ENCODE data around the gene SULT1A2.

SULT1A2 gene

GRCh38 chr16:28544998-28545397 lies 51.9 kb downstream of the SULT1A2 start:
- POLR2A ChIA-PET: no interaction called here
- TF ChIP-seq CTCF (IDR thresholded peaks at IDR 0.05; ENCODE audit: insufficient read depth, low read length, missing control alignments): no peak
- CTCF ChIA-PET: interaction anchor here (1.7 kb wide), 1 partner anchor 10 kb away, joined by 4 read pairs; no protein-coding TSS in a partner anchor
- no peak for DNase-seq (ENCODE audit: low read depth, low spot score)
- H3K4me3 ChIP-seq (ENCODE audit: low read depth, low read length): no peak overlapping the region

- H3K4me3 ChIP-seq (ENCODE audit: low read depth, low read length): no peak overlapping the region
- no peak for DNase-seq (ENCODE audit: low read depth, low spot score)
- ChIA-PET CTCF (no interaction called here), POLR2A (no interaction called here)
- TF ChIP-seq CTCF (IDR thresholded peaks at IDR 0.05; ENCODE audit: insufficient read depth, low read length, missing control alignments): no peak
These were observed 53.8 kb downstream of the SULT1A2 start for GRCh38 chr16:28543072-28543471.

GRCh38 chr16:28542646-28543045 lies 54.2 kb downstream of the SULT1A2 start:
- DNase-seq (ENCODE audit: low read depth, low spot score): no peak
- CTCF ChIA-PET: no interaction called here
- no peak overlapping the region for H3K4me3 ChIP-seq (ENCODE audit: low read depth, low read length)
- POLR2A ChIA-PET: no interaction called here
- TF ChIP-seq CTCF (IDR thresholded peaks at IDR 0.05; ENCODE audit: insufficient read depth, low read length, missing control alignments): no peak
